Fibroblast of lung (primary cell): ENCODE measurements around the gene NOD1.

Experiments used
- EZH2 ChIP-seq: IDR thresholded peaks from 2 replicates; pipeline ENCODE4 v1.5.1; 2012; ENCODE audit warnings: low read length, control low read depth, mild to moderate bottlenecking; ENCODE audit errors: missing control alignments
- TF ChIP-seq, protein P1 (sequence below), 2 donors: IDR thresholded peaks in 1 of 2; conservative IDR thresholded peaks in 1 of 2; 1 replicate in 1 of 2; 2 replicates in 1 of 2; pipeline ENCODE4 v1.5.1; 2011 to 2012; ENCODE audit warnings: low read length in 2 of 2, control low read depth in 1 of 2, inconsistent platforms in 1 of 2, low read depth in 1 of 2, mild to moderate bottlenecking in 1 of 2

DNA sequence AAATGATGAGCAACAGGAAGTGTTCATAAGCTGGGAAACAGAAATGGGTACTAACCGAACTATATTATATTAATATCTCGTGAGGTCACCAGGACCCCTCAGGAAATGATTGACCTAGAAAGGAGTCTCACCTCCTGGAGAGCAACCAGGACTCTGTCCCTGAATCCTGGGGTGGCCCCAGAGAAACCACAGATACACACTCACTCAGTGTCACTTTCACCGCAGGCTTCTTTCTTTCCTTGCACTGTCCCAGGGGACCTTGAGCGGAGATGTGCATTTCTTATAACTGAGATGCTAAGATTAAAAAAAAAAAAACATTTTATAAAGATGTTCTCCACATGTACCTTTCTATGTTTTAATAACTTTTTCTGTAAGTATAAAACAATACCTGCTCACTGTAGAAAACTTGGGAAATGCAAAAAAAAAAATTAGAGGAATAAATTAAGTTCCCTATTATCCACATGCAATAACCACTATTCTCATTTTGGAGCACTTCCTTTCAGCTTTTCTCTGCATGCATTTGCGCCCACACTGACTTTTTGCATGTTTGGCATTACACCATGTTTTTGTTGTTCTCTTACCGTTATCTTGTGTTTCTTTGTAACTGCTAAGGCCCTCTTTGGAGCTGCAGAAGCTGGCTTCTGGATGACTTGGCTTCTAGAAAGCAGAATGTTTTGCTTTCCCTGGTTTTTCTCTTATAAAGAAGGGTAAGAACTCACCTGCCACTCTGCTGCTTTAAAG is 15.0 kb downstream of the NOD1 start:
- TF ChIP-seq EZH2, result no peak
- TF ChIP-seq, protein P1, sequence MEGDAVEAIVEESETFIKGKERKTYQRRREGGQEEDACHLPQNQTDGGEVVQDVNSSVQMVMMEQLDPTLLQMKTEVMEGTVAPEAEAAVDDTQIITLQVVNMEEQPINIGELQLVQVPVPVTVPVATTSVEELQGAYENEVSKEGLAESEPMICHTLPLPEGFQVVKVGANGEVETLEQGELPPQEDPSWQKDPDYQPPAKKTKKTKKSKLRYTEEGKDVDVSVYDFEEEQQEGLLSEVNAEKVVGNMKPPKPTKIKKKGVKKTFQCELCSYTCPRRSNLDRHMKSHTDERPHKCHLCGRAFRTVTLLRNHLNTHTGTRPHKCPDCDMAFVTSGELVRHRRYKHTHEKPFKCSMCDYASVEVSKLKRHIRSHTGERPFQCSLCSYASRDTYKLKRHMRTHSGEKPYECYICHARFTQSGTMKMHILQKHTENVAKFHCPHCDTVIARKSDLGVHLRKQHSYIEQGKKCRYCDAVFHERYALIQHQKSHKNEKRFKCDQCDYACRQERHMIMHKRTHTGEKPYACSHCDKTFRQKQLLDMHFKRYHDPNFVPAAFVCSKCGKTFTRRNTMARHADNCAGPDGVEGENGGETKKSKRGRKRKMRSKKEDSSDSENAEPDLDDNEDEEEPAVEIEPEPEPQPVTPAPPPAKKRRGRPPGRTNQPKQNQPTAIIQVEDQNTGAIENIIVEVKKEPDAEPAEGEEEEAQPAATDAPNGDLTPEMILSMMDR (conservative IDR thresholded peaks at IDR 0.05 in 1 of 2, IDR thresholded peaks at IDR 0.05 in 1 of 2; ENCODE audit: low read depth in 1 of 2, low read length in 2 of 2), result no peak
